ENCODE measurements around the gene SAMD9. TPM values are rescaled to one million over a fixed set of nuclear protein-coding genes. Genes with fewer than 3 reads are reported as not detected.

The SAMD9 gene
- polyA plus RNA-seq (2011; rRNA removed) (5.2 and 9.0 TPM in 2 replicates), polyA minus RNA-seq (2011; rRNA and poly(A)+ RNA removed) (4.3 and 11.0 TPM in 2 replicates)

DNA sequence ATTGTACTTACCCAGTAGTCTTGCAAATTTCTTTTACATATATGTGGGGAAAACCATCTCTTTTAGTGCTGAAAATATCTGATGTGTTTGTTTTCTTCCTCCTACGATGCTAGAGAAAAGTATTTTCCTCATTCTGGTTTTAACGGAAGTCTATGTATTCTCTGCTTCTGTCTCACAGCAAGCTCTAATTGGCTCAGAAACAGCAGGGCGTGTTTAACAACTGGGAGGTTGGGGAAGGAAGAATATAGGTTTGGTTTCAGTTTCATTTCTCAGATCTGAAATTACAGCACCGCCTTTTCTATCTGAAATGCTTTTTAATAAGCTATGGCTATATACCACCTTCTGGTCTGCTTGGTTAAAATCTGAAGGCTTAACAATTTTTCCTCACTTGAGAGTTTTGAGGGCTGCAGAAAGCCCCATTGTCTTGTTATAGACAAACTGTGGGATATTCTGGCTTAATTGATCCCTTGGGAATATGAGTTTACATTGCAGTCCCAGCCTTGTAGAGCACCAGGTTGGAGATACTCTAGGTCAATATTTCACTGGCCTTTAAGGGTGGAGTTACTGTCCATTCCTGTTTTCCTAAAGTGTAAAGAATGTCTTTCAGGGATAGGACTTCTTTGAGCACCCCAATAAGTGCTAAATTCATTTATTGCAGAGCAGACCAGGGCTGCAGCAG lies at the start of gene SAMD9:
TSS of gene SAMD9 (minus strand) at position 128 of the 679 bp plus-strand sequence. CDS start 11,882 bp downstream, outside the sequence.
- Histone ChIP-seq H3K9me3 (ENCODE audit: control insufficient read depth, insufficient read depth, low read length) (peaks cover 3% of the 10 kb centered on the region; the same call in 1 of the 2 replicates), H3K27ac (ENCODE audit: low read depth, low read length) (no peak within 1 kb of the TSS), H3K4me3 (ENCODE audit: low read depth, low read length) (peak within 1 kb of the TSS; percentile 54), H3K27me3 (ENCODE audit: control insufficient read depth, insufficient read depth, low read length) (no peaks in the 10 kb centered on the region)
- no peak for TF ChIP-seq CTCF (IDR thresholded peaks at IDR 0.05; ENCODE audit: low read depth, low read length)
- POLR2A ChIA-PET = interaction anchor here (0.6 kb wide), 1 partner anchor 976 kb away, joined by 4 read pairs; no protein-coding TSS in a partner anchor
- CTCF ChIA-PET = interaction anchor here (0.7 to 1.3 kb wide), 2 partner anchors 109 to 111 kb away, joined by 4 read pairs; no protein-coding TSS in a partner anchor
- peak; percentile 36 for DNase-seq (ENCODE audit: low read depth, low spot score)

DNA sequence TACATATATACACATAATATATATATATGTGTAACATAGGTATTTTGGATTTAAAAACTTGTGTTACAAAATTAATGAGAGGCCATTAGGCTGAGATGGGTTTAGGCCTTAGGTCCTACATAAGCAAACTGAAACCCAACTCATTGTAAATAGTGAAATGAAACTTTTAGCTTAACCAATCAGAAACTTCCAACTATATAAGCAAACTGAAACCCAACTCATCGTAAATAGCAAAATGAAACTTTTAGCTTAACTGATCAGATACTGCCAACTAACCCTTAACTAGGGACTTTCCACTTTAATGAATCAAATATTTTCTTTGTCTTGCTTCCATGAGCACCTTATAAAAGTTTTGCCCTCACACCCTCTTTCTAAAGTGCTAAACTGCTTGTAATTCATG lies 47.7 kb upstream of the SAMD9 start:
- TF ChIP-seq CTCF (IDR thresholded peaks at IDR 0.05; ENCODE audit: low read depth, low read length) = no peak
- Histone ChIP-seq H3K27me3 (ENCODE audit: control insufficient read depth, insufficient read depth, low read length) (no peaks in the 10 kb centered on the region), H3K27ac (ENCODE audit: low read depth, low read length) (no peak overlapping the region), H3K9me3 (ENCODE audit: control insufficient read depth, insufficient read depth, low read length) (peaks cover 6% of the 10 kb centered on the region; the same call in 1 of the 2 replicates), H3K4me3 (ENCODE audit: low read depth, low read length) (no peak overlapping the region)
- ChIA-PET CTCF (no interaction called here), POLR2A (no interaction called here)
- DNase-seq (ENCODE audit: low read depth, low spot score) = no peak

DNA sequence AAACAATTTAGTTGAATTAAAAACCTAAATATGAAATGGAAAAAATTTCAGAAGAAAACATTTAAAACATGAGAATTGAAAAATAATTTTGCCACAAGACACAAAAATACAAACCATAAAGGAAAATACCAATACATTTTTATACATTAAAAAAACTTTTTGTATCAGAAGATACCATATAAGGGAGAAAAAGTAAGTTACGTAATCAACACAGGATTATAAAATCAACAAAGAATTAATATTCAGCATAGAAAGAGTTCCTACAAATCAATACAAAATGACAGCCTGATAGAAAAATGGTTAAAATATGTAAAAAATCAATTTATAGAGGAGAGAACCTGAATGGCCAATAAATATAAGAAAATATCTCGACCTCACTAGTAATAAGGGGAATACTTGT lies 47.0 kb upstream of the SAMD9 start:
- TF ChIP-seq CTCF (IDR thresholded peaks at IDR 0.05; ENCODE audit: low read depth, low read length) = no peak
- H3K27ac ChIP-seq (ENCODE audit: low read depth, low read length) = no peak overlapping the region
- ChIA-PET POLR2A (no interaction called here), CTCF (no interaction called here)
- no peak overlapping the region for H3K4me3 ChIP-seq (ENCODE audit: low read depth, low read length)
- H3K9me3 ChIP-seq (ENCODE audit: control insufficient read depth, insufficient read depth, low read length) = peaks cover 3% of the 10 kb centered on the region; the same call in 1 of the 2 replicates
- DNase-seq (ENCODE audit: low read depth, low spot score) = no peak
- no peaks in the 10 kb centered on the region for H3K27me3 ChIP-seq (ENCODE audit: control insufficient read depth, insufficient read depth, low read length)

GRCh38 chr7:93161181-93161762 lies 43.5 kb upstream of the SAMD9 start:
- H3K27me3 ChIP-seq (ENCODE audit: control insufficient read depth, insufficient read depth, low read length) = no peaks in the 10 kb centered on the region
- no peak overlapping the region for H3K27ac ChIP-seq (ENCODE audit: low read depth, low read length)
- peaks cover 3% of the 10 kb centered on the region; the same call in 1 of the 2 replicates for H3K9me3 ChIP-seq (ENCODE audit: control insufficient read depth, insufficient read depth, low read length)
- no peak for DNase-seq (ENCODE audit: low read depth, low spot score)
- CTCF ChIA-PET = no interaction called here
- no peak overlapping the region for H3K4me3 ChIP-seq (ENCODE audit: low read depth, low read length)
- TF ChIP-seq CTCF (IDR thresholded peaks at IDR 0.05; ENCODE audit: low read depth, low read length) = no peak
- POLR2A ChIA-PET = no interaction called here

DNA sequence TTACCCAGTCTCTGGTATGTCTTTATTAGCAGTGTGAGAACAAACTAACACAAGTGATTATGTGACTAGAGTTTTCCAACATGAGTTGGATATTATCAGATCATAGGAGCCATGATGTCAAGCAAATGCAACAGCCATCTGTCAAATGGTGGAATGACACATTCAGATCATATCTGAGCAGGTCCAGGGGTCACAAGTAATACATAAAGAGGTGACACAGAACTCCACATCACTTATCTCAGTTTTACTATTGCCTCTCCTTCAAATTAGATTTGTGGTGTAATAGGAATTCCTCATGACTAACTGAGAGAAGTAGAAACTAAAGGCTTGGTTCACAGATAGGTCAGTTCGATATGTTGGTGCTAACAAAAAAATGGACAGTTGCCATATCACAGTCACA lies 42.6 kb upstream of the SAMD9 start:
- Histone ChIP-seq H3K27ac (ENCODE audit: low read depth, low read length) (no peak overlapping the region), H3K4me3 (ENCODE audit: low read depth, low read length) (no peak overlapping the region), H3K27me3 (ENCODE audit: control insufficient read depth, insufficient read depth, low read length) (no peaks in the 10 kb centered on the region), H3K9me3 (ENCODE audit: control insufficient read depth, insufficient read depth, low read length) (peaks cover 3% of the 10 kb centered on the region; the same call in 1 of the 2 replicates)
- no peak for DNase-seq (ENCODE audit: low read depth, low spot score)
- CTCF ChIA-PET = no interaction called here
- POLR2A ChIA-PET = no interaction called here
- no peak for TF ChIP-seq CTCF (IDR thresholded peaks at IDR 0.05; ENCODE audit: low read depth, low read length)

All from AG04450 (cell line).